K562 (cell line): ENCODE data around the gene RACGAP1. TPM values are rescaled to one million over a fixed set of nuclear protein-coding genes. Genes with fewer than 3 reads are reported as not detected.

Experiments
- CTBP1 ChIP-seq: fragments of 450-650 bp; IDR thresholded peaks from 2 replicates; pipeline ENCODE4 v1.6.1; 2016; ENCODE audit warnings: borderline replicate concordance
- KHSRP ChIP-seq: fragments of 450-650 bp; IDR thresholded peaks from 2 replicates; pipeline ENCODE4 v1.6.1; 2017
- LEF1 ChIP-seq: fragments of 450-650 bp; IDR thresholded peaks from 2 replicates; pipeline ENCODE4 v1.6.1; 2016; ENCODE audit warnings: mild to moderate bottlenecking
- MEIS2 ChIP-seq: fragments of 450-650 bp; IDR thresholded peaks from 2 replicates; pipeline ENCODE4 v1.6.1; 2014; ENCODE audit warnings: mild to moderate bottlenecking; ENCODE audit not compliant: partially characterized antibody
- NCOA2 ChIP-seq, 2 experiments: fragments of 450-650 bp; IDR thresholded peaks; 2 replicates each; pipeline ENCODE4 v1.6.1; 2018; ENCODE audit warnings: mild to moderate bottlenecking in 2 of 2, moderate library complexity in 1 of 2; ENCODE audit not compliant: partially characterized antibody in 2 of 2
- PATZ1 ChIP-seq: fragments of 250-450 bp; sonication (Bioruptor Pico); IDR thresholded peaks from 2 replicates; pipeline ENCODE4 v1.5.0; 2020; ENCODE audit warnings: mild to moderate bottlenecking, borderline replicate concordance
- PBX2 ChIP-seq, 2 experiments: IDR thresholded peaks in 1 of 2; conservative IDR thresholded peaks in 1 of 2; 2 replicates each; pipeline ENCODE4 v1.6.1; 2016; ENCODE audit warnings: low read depth in 2 of 2, mild to moderate bottlenecking in 1 of 2, missing compliant biosample characterization in 1 of 2, missing genetic modification characterization in 1 of 2, moderate library complexity in 1 of 2
- ZNF224 ChIP-seq: sonication (generic); formaldehyde crosslinking; IDR thresholded peaks from 2 replicates; pipeline ENCODE4 v1.8.0; 2022; ENCODE audit warnings: mild to moderate bottlenecking, missing genetic modification reagents
- polyA plus RNA-seq, 8 experiments: library from polyadenylated mRNA; depleted of rRNA in 4 of 8; stranded (reverse) in 5 of 8; unstranded in 3 of 8; fragments of >200 nt; fragmentation: Nextera tagmentation in 2 of 8; fragmentation: Illumina TruSeq in 1 of 8; extraction: Ambion mirVana in 2 of 8; extraction: Trizol in 1 of 8; gene quantifications; 2 replicates each; pipeline versions ENCODE4 v1.2.1 to v1.2.3, GENCODE V29; 2011 to 2014; ENCODE audit warnings: inconsistent platforms in 1 of 8, missing spikeins in 1 of 8
- total RNA-seq, 7 experiments: library from RNA; depleted of rRNA in 6 of 7; stranded (reverse); fragments of >200 nt in 6 of 7; fragmentation: Illumina TruSeq in 2 of 7; extraction: Trizol in 2 of 7; gene quantifications; 2 replicates each; pipeline versions ENCODE4 v1.2.1 to v1.2.3, GENCODE V29; 2011 to 2021; ENCODE audit warnings: low replicate concordance in 1 of 7
- TF ChIP-seq, protein P1 (sequence below): sonication (generic); formaldehyde crosslinking; IDR thresholded peaks from 2 replicates; pipeline ENCODE4 v1.8.0; 2023; ENCODE audit warnings: mild to moderate bottlenecking, missing genetic modification reagents

Gene RACGAP1
- total and polyA plus RNA-seq, 9 of the 15 experiments (the other 6 are each of a cell fraction or from before 2014, with no cell fraction given), result 56.4 to 92.9 (median 71.8) TPM

- TF ChIP-seq MEIS2 (peak; percentile 42), CTBP1 (peak; percentile 87), PBX2 (CRISPR knock-in tag; IDR thresholded peaks at IDR 0.05; ENCODE audit: low read depth) (no peak), PBX2 (tag; conservative IDR thresholded peaks at IDR 0.05; ENCODE audit: low read depth) (peak; percentile 42; the same call in 1 of the 2 replicates), PATZ1 (CRISPR knock-in tag) (no peak), NCOA2 (IDR thresholded peaks at IDR 0.05; ENCODE audit: partially characterized antibody in 2 of 2) (no peak), ZNF224 (CRISPR knock-in tag) (no peak), KHSRP (no peak), LEF1 (no peak)
- TF ChIP-seq, protein P1, sequence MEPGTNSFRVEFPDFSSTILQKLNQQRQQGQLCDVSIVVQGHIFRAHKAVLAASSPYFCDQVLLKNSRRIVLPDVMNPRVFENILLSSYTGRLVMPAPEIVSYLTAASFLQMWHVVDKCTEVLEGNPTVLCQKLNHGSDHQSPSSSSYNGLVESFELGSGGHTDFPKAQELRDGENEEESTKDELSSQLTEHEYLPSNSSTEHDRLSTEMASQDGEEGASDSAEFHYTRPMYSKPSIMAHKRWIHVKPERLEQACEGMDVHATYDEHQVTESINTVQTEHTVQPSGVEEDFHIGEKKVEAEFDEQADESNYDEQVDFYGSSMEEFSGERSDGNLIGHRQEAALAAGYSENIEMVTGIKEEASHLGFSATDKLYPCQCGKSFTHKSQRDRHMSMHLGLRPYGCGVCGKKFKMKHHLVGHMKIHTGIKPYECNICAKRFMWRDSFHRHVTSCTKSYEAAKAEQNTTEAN (CRISPR knock-in tag), result no peak
These were observed 44.6 kb downstream of the RACGAP1 start (continued) for GRCh38 chr12:49980501-49981349.
